ENCODE results near the gene ADAT2. TPM values are rescaled to one million over a fixed set of nuclear protein-coding genes. Genes with fewer than 3 reads are reported as not detected.

ADAT2 gene
- total and polyA plus RNA-seq, 2 of the 8 experiments (the other 6 are each of a cell fraction or from before 2014, with no cell fraction given): 4.3 to 11.8 TPM

DNA sequence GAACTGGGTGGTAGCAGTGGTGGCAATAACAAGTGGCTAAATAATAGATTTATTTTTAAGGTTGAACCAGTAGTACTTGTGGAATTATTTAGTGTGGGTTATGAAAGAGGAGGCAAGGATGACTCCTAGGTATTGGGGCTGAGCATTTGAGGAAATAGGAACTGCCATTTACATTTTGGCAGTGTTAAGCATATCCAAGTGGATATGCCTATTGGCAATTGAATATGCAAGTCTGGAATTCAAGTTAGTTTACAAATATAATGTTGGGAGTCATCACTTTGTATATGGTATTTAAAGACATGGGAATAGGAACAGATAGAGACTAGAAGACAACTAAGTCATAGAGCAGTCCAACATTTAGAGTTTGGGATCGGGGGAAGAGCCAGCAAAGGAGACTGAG lies 26.1 kb upstream of the ADAT2 start:
- Histone ChIP-seq H4K20me1 (replicated peaks in 1 of 2; ENCODE audit: control insufficient read depth in 1 of 2, insufficient read depth in 2 of 2, low read length in 2 of 2) (no peaks in the 10 kb centered on the region), H2AFZ (ENCODE audit: low read length) (no peak overlapping the region), H4K8ac (ENCODE audit: extremely low read depth, insufficient read depth, low read length) (no peak overlapping the region), H3K4me3 (ENCODE audit: extremely low read depth in 1 of 4, insufficient read depth in 2 of 4, low read depth in 3 of 4, low read length in 4 of 4) (no peak overlapping the region), H3K23ac (ENCODE audit: insufficient read length) (no peak overlapping the region), H2AK5ac (ENCODE audit: low read depth, low read length) (no peak overlapping the region), H3K14ac (ENCODE audit: insufficient read length) (no peak overlapping the region), H4K91ac (replicated peaks; ENCODE audit: insufficient read length, low read length) (no peak overlapping the region), H2BK12ac (ENCODE audit: low read depth, low read length) (no peak overlapping the region), H2BK15ac (ENCODE audit: low read length) (no peak overlapping the region), H3K56ac (replicated peaks; ENCODE audit: insufficient read length, low read depth, low read length) (no peak overlapping the region), H3K9ac (replicated peaks in 1 of 4; ENCODE audit: extremely low read depth in 1 of 4, low read depth in 3 of 4, low read length in 3 of 4) (no peak overlapping the region), H2BK5ac (ENCODE audit: low read depth, low read length) (no peak overlapping the region), H2BK20ac (ENCODE audit: low read length) (no peak overlapping the region), H3K4me2 (ENCODE audit: insufficient read depth in 1 of 2, low read depth in 2 of 2, low read length in 2 of 2) (no peak overlapping the region), H4K5ac (ENCODE audit: insufficient read length, low read depth, low read length) (no peak overlapping the region), H2BK120ac (replicated peaks; ENCODE audit: low read depth, low read length) (no peak overlapping the region), H3K9me3 (ENCODE audit: insufficient read depth in 2 of 2, low read depth in 1 of 2, low read length in 1 of 2) (no peaks in the 10 kb centered on the region), H3K27ac (ENCODE audit: low read depth, low read length) (no peak overlapping the region), H3K4ac (replicated peaks; ENCODE audit: insufficient read length, low read depth, low read length) (no peak overlapping the region), H3K36me3 (ENCODE audit: control insufficient read depth in 2 of 4, insufficient read depth in 4 of 4, low read length in 3 of 4) (no peaks in the 10 kb centered on the region; a peak in 2 of 8 replicates), H3K4me1 (replicated peaks in 1 of 4; ENCODE audit: control insufficient read depth in 3 of 4, insufficient read depth in 4 of 4, low read length in 3 of 4) (no peaks in the 10 kb centered on the region), H3K79me2 (ENCODE audit: control insufficient read depth in 1 of 2, insufficient read depth in 2 of 2, low read length in 2 of 2) (no peaks in the 10 kb centered on the region), H3K27me3 (replicated peaks in 1 of 4; ENCODE audit: control insufficient read depth in 3 of 4, extremely low read depth in 1 of 4, insufficient read depth in 3 of 4, low read length in 3 of 4) (no peaks in the 10 kb centered on the region), H3K23me2 (ENCODE audit: low read depth, low read length) (no peaks in the 10 kb centered on the region), H3K18ac (ENCODE audit: extremely low read depth, low read length) (no peak overlapping the region), H3K79me1 (ENCODE audit: low read depth, low read length) (no peaks in the 10 kb centered on the region)
- FAIRE-seq: no peak
- ChIA-PET CTCF (ENCODE audit: partially characterized antibody) (interaction anchor here (0.6 to 1.5 kb wide), 2 partner anchors 11 to 25 kb away, joined by 3 read pairs; no protein-coding TSS in a partner anchor), POLR2A (ENCODE audit: partially characterized antibody) (interaction anchor here (1.1 kb wide), 1 partner anchor 14 kb away, joined by 3 read pairs; no protein-coding TSS in a partner anchor)
- WGBS, 2 experiments (ENCODE audit: extremely low coverage in 1 of 2, insufficient coverage in 1 of 2, insufficient read length in 1 of 2, insufficient replicate concordance in 2 of 2, low coverage in 1 of 2, low lambda C conversion rate in 2 of 2, missing lambda C conversion rate in 1 of 2): 97% methylated on average over 1 of the region's 1 CpG; no CpG with 5 or more reads in 1 of the 2 experiments
- no peak for TF ChIP-seq JUN (IDR thresholded peaks at IDR 0.05; ENCODE audit: low read depth, low read length)
- TF ChIP-seq SUZ12 (IDR thresholded peaks at IDR 0.05; ENCODE audit: low read length): no peak
- no peak for TF ChIP-seq BCL11A (IDR thresholded peaks at IDR 0.05; ENCODE audit: low read depth in 2 of 2, low read length in 2 of 2)
- no peak for TF ChIP-seq TEAD4 (IDR thresholded peaks at IDR 0.05; ENCODE audit: low read depth, low read length)
- TF ChIP-seq HDAC2 (IDR thresholded peaks at IDR 0.05; ENCODE audit: borderline replicate concordance in 1 of 2, low read depth in 2 of 2, low read length in 2 of 2): no peak
- TF ChIP-seq NRF1 (IDR thresholded peaks at IDR 0.05; ENCODE audit: low read depth, low read length): no peak
- TF ChIP-seq EGR1 (IDR thresholded peaks at IDR 0.05; ENCODE audit: borderline replicate concordance, low read depth, low read length): no peak
- TF ChIP-seq TBP (IDR thresholded peaks at IDR 0.05; ENCODE audit: low read depth, low read length): no peak
- TF ChIP-seq, protein P1, sequence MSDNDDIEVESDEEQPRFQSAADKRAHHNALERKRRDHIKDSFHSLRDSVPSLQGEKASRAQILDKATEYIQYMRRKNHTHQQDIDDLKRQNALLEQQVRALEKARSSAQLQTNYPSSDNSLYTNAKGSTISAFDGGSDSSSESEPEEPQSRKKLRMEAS (IDR thresholded peaks at IDR 0.05): no peak
- TF ChIP-seq KDM1A (IDR thresholded peaks at IDR 0.05; ENCODE audit: borderline replicate concordance, low read length): no peak
- no peak for TF ChIP-seq CTBP2 (IDR thresholded peaks at IDR 0.05; ENCODE audit: borderline replicate concordance, insufficient read depth, insufficient read length, low read length)
- TF ChIP-seq JUND (IDR thresholded peaks at IDR 0.05; ENCODE audit: low read length): no peak
- no peak for TF ChIP-seq SIRT6 (IDR thresholded peaks at IDR 0.05; ENCODE audit: low read length)
- TF ChIP-seq GABPA (IDR thresholded peaks at IDR 0.05; ENCODE audit: borderline replicate concordance, insufficient read depth, low read length): no peak
- DNase-seq (ENCODE audit: low read depth in 1 of 2, low spot score in 2 of 2): no peak
